ENCODE measurements around the gene MT2A. TPM values are rescaled to one million over a fixed set of nuclear protein-coding genes. Genes with fewer than 3 reads are reported as not detected.
A peak's percentile ranks its signal among the peaks of the same experiment; 100 is the strongest.

MT2A gene
- total and polyA plus RNA-seq, 12 donors: 43.8 to 6,828 (median 557) TPM

- TF ChIP-seq CTCF (IDR thresholded peaks at IDR 0.05) (no peak), POLR2A (IDR thresholded peaks at IDR 0.05) (peak; percentile 95 to 97)
- Histone ChIP-seq H3K27ac (peak within 1 kb of the TSS; percentile 85 to 99 (median 94)), H3K36me3 (replicated peaks in 1 of 2) (no peaks in the 10 kb centered on the region), H3K27me3 (no peaks in the 10 kb centered on the region), H3K4me1 (replicated peaks in 1 of 2) (peaks cover 13 to 23% of the 10 kb centered on the region in 2 donors), H3K9me3 (replicated peaks in 1 of 3) (no peaks in the 10 kb centered on the region), H3K4me3 (peak within 1 kb of the TSS; percentile 21 to 68 (median 43))
- intact Hi-C loops (cut with DNase I): no loop called here
- DNase-seq: peak; percentile 71 to 91 (median 88)
- 0 to 4% (median 1%) methylated on average over 22 to 62 of the region's 62 CpGs for WGBS, 4 donors
These were observed 17.0 kb downstream of the MT2A start, which contains the start of gene MT1E for GRCh38 chr16:56625140-56625942. TSS of gene MT1E (plus strand) at chr16:56625781. CDS start at chr16:56625852, 71 bp downstream.

- Histone ChIP-seq H3K36me3 (replicated peaks in 1 of 2) (no peaks in the 10 kb centered on the region), H3K27ac (peak overlapping the region; percentile 85 to 99 (median 94)), H3K4me3 (peak overlapping the region in 3 of 4 donors; percentile 21 to 68 (median 62)), H3K9me3 (replicated peaks in 1 of 3) (no peaks in the 10 kb centered on the region), H3K27me3 (no peaks in the 10 kb centered on the region), H3K4me1 (replicated peaks in 1 of 2) (peaks cover 13 to 23% of the 10 kb centered on the region in 2 donors)
- intact Hi-C loops (cut with DNase I): no loop called here
- TF ChIP-seq CTCF (IDR thresholded peaks at IDR 0.05) (no peak), POLR2A (IDR thresholded peaks at IDR 0.05) (peak; percentile 10 to 38)
- WGBS, 4 donors: 12 to 24% (median 14%) methylated on average over 10 to 16 of the region's 16 CpGs
- DNase-seq: peak; percentile 82 to 96 (median 94)
These were observed 17.7 kb downstream of the MT2A start for GRCh38 chr16:56625943-56626654.

- 23 to 55% (median 45%) methylated on average over 7 of the region's 7 CpGs for WGBS, 4 donors
- intact Hi-C loops (cut with DNase I): no loop called here
- no peaks in the 10 kb centered on the region for H3K27me3 ChIP-seq
These were observed 18.3 kb downstream of the MT2A start for GRCh38 chr16:56626685-56627084.

More at GRCh38 chr16:56626685-56627084, 18.3 kb downstream of the MT2A start:
- peak overlapping the region; percentile 85 to 99 (median 94) for H3K27ac ChIP-seq
- no peaks in the 10 kb centered on the region for H3K9me3 ChIP-seq (replicated peaks in 1 of 3)
- H3K4me3 ChIP-seq: peak overlapping the region in 3 of 4 donors; percentile 2 to 68 (median 62)
- DNase-seq: peak in 2 of 7 donors; percentile 32 to 38
- H3K36me3 ChIP-seq (replicated peaks in 1 of 2): no peaks in the 10 kb centered on the region
- H3K4me1 ChIP-seq (replicated peaks in 1 of 2): peaks cover 13 to 17% of the 10 kb centered on the region in 2 donors
- TF ChIP-seq CTCF (IDR thresholded peaks at IDR 0.05): no peak
